HepG2 (cell line): Measurements from ENCODE around the gene HINT2. TPM values are rescaled to one million over a fixed set of nuclear protein-coding genes. Genes with fewer than 3 reads are reported as not detected.

Experiments
- CBX2 ChIP-seq, 2 experiments: fragments of 200-600 bp in 1 of 2; sonication (generic); formaldehyde crosslinking in 1 of 2; IDR thresholded peaks; 2 replicates each; pipeline versions ENCODE4 v1.7.0 to v1.8.1; 2018 to 2022; ENCODE audit warnings: low read depth in 2 of 2, low read length in 1 of 2, mild to moderate bottlenecking in 1 of 2, missing genetic modification reagents in 1 of 2
- CHCHD3 ChIP-seq: sonication (generic); formaldehyde crosslinking; IDR thresholded peaks from 2 replicates; pipeline ENCODE4 v1.8.0; 2022; ENCODE audit warnings: mild to moderate bottlenecking, missing genetic modification reagents, moderate library complexity
- HES4 ChIP-seq: sonication (generic); formaldehyde crosslinking; IDR thresholded peaks from 2 replicates; pipeline ENCODE4 v1.9.0; 2021; ENCODE audit warnings: mild to moderate bottlenecking, missing genetic modification reagents, borderline replicate concordance
- KDM1A ChIP-seq: IDR thresholded peaks from 2 replicates; pipeline ENCODE4 v1.6.1; 2016; ENCODE audit warnings: missing compliant biosample characterization
- KDM3A ChIP-seq: IDR thresholded peaks from 2 replicates; pipeline ENCODE4 v1.6.1; 2018; ENCODE audit warnings: low read depth, missing compliant biosample characterization
- PCBP2 ChIP-seq: fragments of 200-400 bp; formaldehyde crosslinking; optimal IDR thresholded peaks from 2 replicates; pipeline ENCODE3; 2018; ENCODE audit warnings: low read length, low read depth; ENCODE audit not compliant: poor library complexity, severe bottlenecking
- TEF ChIP-seq: sonication (generic); formaldehyde crosslinking; IDR thresholded peaks from 2 replicates; pipeline ENCODE4 v1.5.0; 2020; ENCODE audit warnings: missing genetic modification reagents
- ZNF678 ChIP-seq: sonication (generic); formaldehyde crosslinking; IDR thresholded peaks from 2 replicates; pipeline ENCODE4 v1.4.0; 2020; ENCODE audit warnings: mild to moderate bottlenecking, missing genetic modification reagents
- polyA plus RNA-seq, 8 experiments: library from polyadenylated mRNA; depleted of rRNA in 3 of 8; stranded (reverse) in 7 of 8; unstranded in 1 of 8; fragments of >200 nt; fragmentation: Illumina TruSeq in 4 of 8; extraction: Trizol in 4 of 8; gene quantifications; 2 replicates each; pipeline versions ENCODE4 v1.2.1 to v1.2.3, GENCODE V29; 2011 to 2016; ENCODE audit warnings: low read depth in 4 of 8, missing spikeins in 1 of 8, mixed read lengths in 1 of 8; ENCODE audit not compliant: insufficient read depth in 1 of 8
- total RNA-seq, 5 experiments: library from RNA; depleted of rRNA; stranded (reverse); fragments of >200 nt; fragmentation: Illumina TruSeq; extraction: Trizol; gene quantifications; 2 replicates each; pipeline ENCODE4 v1.2.3, GENCODE V29; 2016; ENCODE audit warnings: low read depth in 1 of 5
- TF ChIP-seq, protein P1 (sequence below): sonication (generic); formaldehyde crosslinking; IDR thresholded peaks from 2 replicates; pipeline ENCODE4 v1.4.0; 2020; ENCODE audit warnings: missing genetic modification reagents; ENCODE audit errors: not compliant biosample characterization
- TF ChIP-seq, protein P2 (sequence below): sonication (generic); formaldehyde crosslinking; IDR thresholded peaks from 2 replicates; pipeline ENCODE4 v1.4.0; 2020; ENCODE audit warnings: missing genetic modification reagents
- TF ChIP-seq, protein P3 (sequence below): sonication (generic); formaldehyde crosslinking; IDR thresholded peaks from 2 replicates; pipeline ENCODE4 v1.4.0; 2020; ENCODE audit warnings: missing genetic modification reagents
- TF ChIP-seq, protein P4 (sequence below): sonication (generic); formaldehyde crosslinking; IDR thresholded peaks from 2 replicates; pipeline ENCODE4 v1.5.0; 2020; ENCODE audit warnings: missing genetic modification reagents, mild to moderate bottlenecking, borderline replicate concordance
- TF ChIP-seq, protein P5 (sequence below): sonication (generic); formaldehyde crosslinking; conservative IDR thresholded peaks from 2 replicates; pipeline ENCODE4 v1.4.0; 2020; ENCODE audit warnings: missing genetic modification reagents
- TF ChIP-seq, protein P6 (sequence below): sonication (generic); formaldehyde crosslinking; IDR thresholded peaks from 2 replicates; pipeline ENCODE4 v1.4.0; 2020; ENCODE audit warnings: missing genetic modification reagents, borderline replicate concordance

The HINT2 gene
- total and polyA plus RNA-seq, 2 of the 13 experiments (the other 11 are each of a cell fraction or from before 2014, with no cell fraction given) = 37.9 to 56.2 TPM

DNA sequence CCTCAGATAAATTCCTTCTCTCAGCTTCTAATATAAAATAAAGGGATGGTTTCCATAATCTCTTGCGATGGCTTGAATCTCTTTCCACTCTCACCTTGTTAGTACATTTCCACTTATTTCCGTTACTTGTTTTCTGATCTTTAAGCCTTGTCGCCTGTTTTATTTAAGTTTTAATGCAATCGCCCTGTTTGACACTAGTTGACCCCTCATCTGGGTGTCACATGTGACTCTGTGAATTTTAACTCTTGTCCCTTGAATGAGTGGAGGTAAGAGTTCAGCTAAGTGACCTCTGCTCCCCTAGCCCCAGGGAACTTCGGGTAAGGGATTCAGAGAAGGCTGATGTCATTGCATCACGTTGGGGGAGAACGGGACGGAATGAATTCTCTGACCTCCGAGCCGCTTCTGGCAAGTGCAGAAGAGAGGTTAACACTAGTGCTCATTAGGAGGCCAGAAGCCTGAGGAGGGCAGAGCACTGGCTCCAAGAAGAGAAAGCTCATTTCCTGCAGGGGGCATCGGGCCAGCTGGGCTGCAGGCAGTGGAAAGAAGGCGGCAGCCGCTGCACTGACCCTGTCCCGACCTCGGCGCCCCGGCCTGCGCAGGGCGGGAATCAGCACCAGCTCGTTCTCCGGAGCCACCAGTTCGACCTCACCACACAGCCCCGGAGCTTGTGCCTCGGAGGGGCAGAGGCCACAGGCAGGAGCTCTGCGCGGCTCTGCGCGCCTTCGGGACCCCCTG is 569 bp downstream of the HINT2 start (continued):
- TF ChIP-seq, protein P1, sequence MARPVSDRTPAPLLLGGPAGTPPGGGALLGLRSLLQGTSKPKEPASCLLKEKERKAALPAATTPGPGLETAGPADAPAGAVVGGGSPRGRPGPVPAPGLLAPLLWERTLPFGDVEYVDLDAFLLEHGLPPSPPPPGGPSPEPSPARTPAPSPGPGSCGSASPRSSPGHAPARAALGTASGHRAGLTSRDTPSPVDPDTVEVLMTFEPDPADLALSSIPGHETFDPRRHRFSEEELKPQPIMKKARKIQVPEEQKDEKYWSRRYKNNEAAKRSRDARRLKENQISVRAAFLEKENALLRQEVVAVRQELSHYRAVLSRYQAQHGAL (CRISPR knock-in tag) = no peak
- TF ChIP-seq KDM1A (CRISPR knock-in tag) = no peak
- TF ChIP-seq, protein P2, sequence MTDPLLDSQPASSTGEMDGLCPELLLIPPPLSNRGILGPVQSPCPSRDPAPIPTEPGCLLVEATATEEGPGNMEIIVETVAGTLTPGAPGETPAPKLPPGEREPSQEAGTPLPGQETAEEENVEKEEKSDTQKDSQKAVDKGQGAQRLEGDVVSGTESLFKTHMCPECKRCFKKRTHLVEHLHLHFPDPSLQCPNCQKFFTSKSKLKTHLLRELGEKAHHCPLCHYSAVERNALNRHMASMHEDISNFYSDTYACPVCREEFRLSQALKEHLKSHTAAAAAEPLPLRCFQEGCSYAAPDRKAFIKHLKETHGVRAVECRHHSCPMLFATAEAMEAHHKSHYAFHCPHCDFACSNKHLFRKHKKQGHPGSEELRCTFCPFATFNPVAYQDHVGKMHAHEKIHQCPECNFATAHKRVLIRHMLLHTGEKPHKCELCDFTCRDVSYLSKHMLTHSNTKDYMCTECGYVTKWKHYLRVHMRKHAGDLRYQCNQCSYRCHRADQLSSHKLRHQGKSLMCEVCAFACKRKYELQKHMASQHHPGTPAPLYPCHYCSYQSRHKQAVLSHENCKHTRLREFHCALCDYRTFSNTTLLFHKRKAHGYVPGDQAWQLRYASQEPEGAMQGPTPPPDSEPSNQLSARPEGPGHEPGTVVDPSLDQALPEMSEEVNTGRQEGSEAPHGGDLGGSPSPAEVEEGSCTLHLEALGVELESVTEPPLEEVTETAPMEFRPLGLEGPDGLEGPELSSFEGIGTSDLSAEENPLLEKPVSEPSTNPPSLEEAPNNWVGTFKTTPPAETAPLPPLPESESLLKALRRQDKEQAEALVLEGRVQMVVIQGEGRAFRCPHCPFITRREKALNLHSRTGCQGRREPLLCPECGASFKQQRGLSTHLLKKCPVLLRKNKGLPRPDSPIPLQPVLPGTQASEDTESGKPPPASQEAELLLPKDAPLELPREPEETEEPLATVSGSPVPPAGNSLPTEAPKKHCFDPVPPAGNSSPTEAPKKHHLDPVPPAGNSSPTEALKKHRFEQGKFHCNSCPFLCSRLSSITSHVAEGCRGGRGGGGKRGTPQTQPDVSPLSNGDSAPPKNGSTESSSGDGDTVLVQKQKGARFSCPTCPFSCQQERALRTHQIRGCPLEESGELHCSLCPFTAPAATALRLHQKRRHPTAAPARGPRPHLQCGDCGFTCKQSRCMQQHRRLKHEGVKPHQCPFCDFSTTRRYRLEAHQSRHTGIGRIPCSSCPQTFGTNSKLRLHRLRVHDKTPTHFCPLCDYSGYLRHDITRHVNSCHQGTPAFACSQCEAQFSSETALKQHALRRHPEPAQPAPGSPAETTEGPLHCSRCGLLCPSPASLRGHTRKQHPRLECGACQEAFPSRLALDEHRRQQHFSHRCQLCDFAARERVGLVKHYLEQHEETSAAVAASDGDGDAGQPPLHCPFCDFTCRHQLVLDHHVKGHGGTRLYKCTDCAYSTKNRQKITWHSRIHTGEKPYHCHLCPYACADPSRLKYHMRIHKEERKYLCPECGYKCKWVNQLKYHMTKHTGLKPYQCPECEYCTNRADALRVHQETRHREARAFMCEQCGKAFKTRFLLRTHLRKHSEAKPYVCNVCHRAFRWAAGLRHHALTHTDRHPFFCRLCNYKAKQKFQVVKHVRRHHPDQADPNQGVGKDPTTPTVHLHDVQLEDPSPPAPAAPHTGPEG = peak; percentile 19; the same call in 1 of the 2 replicates
- no peak for TF ChIP-seq ZNF678 (CRISPR knock-in tag)
- no peak for TF ChIP-seq CBX2 (IDR thresholded peaks at IDR 0.05; ENCODE audit: low read depth, low read length)
- TF ChIP-seq CBX2 (CRISPR knock-in tag; IDR thresholded peaks at IDR 0.05; ENCODE audit: low read depth) = no peak
- no peak for TF ChIP-seq HES4 (CRISPR knock-in tag)
- TF ChIP-seq, protein P3, sequence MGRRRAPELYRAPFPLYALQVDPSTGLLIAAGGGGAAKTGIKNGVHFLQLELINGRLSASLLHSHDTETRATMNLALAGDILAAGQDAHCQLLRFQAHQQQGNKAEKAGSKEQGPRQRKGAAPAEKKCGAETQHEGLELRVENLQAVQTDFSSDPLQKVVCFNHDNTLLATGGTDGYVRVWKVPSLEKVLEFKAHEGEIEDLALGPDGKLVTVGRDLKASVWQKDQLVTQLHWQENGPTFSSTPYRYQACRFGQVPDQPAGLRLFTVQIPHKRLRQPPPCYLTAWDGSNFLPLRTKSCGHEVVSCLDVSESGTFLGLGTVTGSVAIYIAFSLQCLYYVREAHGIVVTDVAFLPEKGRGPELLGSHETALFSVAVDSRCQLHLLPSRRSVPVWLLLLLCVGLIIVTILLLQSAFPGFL (CRISPR knock-in tag) = no peak
- TF ChIP-seq, protein P4, sequence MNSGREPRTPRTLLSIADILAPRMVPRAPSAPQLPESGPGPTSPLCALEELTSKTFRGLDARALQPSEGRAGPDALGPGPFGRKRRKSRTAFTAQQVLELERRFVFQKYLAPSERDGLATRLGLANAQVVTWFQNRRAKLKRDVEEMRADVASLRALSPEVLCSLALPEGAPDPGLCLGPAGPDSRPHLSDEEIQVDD (CRISPR knock-in tag) = no peak; the same call in 1 of the 2 replicates
- TF ChIP-seq, protein P5, sequence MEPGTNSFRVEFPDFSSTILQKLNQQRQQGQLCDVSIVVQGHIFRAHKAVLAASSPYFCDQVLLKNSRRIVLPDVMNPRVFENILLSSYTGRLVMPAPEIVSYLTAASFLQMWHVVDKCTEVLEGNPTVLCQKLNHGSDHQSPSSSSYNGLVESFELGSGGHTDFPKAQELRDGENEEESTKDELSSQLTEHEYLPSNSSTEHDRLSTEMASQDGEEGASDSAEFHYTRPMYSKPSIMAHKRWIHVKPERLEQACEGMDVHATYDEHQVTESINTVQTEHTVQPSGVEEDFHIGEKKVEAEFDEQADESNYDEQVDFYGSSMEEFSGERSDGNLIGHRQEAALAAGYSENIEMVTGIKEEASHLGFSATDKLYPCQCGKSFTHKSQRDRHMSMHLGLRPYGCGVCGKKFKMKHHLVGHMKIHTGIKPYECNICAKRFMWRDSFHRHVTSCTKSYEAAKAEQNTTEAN (CRISPR knock-in tag) = 0 out of 2 replicates have a peak, but pooled peaks have one; percentile 34
- no peak for TF ChIP-seq KDM3A (CRISPR knock-in tag)
- TF ChIP-seq, protein P6, sequence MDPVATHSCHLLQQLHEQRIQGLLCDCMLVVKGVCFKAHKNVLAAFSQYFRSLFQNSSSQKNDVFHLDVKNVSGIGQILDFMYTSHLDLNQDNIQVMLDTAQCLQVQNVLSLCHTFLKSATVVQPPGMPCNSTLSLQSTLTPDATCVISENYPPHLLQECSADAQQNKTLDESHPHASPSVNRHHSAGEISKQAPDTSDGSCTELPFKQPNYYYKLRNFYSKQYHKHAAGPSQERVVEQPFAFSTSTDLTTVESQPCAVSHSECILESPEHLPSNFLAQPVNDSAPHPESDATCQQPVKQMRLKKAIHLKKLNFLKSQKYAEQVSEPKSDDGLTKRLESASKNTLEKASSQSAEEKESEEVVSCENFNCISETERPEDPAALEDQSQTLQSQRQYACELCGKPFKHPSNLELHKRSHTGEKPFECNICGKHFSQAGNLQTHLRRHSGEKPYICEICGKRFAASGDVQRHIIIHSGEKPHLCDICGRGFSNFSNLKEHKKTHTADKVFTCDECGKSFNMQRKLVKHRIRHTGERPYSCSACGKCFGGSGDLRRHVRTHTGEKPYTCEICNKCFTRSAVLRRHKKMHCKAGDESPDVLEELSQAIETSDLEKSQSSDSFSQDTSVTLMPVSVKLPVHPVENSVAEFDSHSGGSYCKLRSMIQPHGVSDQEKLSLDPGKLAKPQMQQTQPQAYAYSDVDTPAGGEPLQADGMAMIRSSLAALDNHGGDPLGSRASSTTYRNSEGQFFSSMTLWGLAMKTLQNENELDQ (CRISPR knock-in tag) = no peak
- no peak for TF ChIP-seq PCBP2
- TF ChIP-seq CHCHD3 = 0 out of 2 replicates have a peak, but pooled peaks have one; percentile 46
- no peak for TF ChIP-seq TEF
